Embryonic facial prominence (tissue), 1 donor: Measurements from ENCODE around the gene HECW1.

Experiments used
- DNase-seq: peaks from one replicate; pipeline ENCODE4 v3.0.0-alpha.2; 2016; ENCODE audit errors: extremely low spot score

Gene HECW1

GRCh38 chr7:43604251-43604650 lies 491.8 kb downstream of the HECW1 start:
- DNase-seq: no peak

- DNase-seq: no peak
These were observed 496.6 kb downstream of the HECW1 start for GRCh38 chr7:43609097-43609496.

GRCh38 chr7:43612128-43612527 lies 499.7 kb downstream of the HECW1 start:
- no peak for DNase-seq

- DNase-seq: no peak
These were observed 500.4 kb downstream of the HECW1 start for GRCh38 chr7:43612599-43613589.
